HG02884 (cell line): Measurements from ENCODE around the gene CEP97.
"Not testable (repeated sequence)": the region's sequence is repeated elsewhere in the genome, so short reads cannot be mapped to it uniquely, and the experiment has no call there.

Source experiments
- ATAC-seq: cut with Tn5 transposase; IDR thresholded peaks from one replicate; pipeline ENCODE4 v1.9.1; 2021; ENCODE audit warnings: mild to moderate bottlenecking, moderate library complexity; ENCODE audit not compliant: unreplicated experiment

CEP97 gene

DNA sequence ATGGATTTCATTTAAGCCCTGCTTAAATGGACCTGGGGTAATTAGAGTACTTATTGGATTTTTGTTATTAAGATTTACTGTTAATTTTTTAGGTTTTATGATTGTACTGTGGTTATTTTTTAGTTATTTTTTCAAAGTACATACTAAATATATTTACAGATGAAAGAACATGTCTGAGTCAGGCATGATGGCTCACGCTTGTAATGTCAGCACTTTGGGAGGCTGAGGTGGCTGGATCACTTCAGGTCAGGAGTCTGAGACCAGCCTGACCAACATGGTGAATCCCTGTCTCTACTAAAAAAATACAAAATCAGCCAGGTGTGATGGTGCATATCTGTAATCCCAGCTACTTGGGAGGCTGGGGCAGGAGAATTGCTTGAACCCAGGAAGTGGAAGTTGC lies 21.7 kb upstream of the CEP97 start:
- ATAC-seq: no peak

DNA sequence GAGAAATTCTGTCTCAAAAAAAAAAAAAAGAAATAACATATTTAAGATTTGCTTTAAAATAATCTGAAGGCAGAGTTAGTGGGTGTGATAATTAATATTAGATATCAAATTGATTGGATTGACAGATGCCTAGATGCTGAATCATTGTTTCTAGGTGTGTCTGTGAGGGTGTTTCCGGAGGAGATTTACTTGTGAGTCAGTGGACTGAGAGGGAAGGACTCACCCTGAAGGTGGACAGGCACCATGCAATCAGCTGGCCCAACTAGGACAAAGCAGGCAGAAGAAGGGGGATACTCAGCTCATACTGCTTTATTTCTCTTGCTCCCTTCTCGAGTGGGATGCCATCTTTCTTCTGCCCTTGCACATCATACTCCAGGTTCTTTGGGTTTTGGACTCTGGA lies 21.2 kb upstream of the CEP97 start:
- no peak for ATAC-seq

DNA sequence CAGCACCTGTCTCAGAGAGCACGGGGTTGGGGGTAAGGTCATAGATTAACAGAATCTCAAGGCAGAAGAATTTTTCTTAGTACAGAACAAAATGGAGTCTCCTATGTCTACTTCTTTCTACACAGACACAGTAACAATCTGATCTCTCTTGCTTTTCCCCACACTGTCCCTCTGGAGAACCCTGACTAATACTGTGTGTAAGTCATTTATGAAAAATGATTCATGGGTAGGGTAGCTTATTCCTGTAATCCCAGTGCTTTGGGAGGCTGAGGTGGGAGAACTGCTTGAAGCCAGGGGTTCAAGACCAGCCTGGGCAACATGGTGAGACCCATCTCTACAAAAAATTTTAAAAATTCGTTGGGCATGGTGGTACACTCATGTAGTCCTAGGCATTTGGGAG lies 19.8 kb upstream of the CEP97 start:
- not testable (repeated sequence) for ATAC-seq

DNA sequence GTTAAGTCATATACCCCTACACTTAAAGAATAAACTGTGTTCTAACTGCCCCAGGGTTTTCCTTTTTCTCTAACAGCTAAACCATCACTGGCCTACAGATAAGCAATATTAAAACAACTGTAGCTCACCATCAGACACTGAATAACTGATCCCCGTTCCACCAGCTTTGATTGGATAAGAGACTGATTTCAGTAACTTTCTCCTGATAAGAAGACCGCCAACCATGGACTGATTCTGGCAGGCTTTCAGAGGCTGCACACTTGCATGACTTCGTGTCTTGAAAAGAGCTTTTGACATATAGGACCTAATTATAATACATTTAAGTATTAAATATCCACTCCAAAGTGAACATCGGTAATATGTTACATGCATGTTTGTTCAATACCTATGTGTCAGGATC lies 15.3 kb upstream of the CEP97 start:
- no peak for ATAC-seq

DNA sequence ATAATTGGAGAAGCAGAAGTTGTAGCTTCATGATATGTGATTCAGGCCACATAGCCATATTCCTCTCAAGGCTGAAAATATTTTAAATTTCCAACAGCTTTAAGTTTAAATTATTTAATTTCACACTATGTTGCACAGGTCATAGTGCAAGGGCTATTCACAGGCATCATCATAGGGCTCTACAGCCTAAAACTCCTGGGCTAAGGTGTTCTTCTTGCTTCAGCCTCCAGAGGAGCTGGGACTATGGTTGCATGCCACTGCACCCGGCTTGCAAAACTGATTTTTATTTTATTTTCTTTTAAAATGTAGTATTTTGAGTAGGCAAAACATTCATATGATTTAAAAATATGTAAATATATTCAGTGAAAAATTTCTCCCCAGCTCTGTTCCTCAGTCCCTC lies 6.0 kb upstream of the CEP97 start:
- ATAC-seq: no peak

DNA sequence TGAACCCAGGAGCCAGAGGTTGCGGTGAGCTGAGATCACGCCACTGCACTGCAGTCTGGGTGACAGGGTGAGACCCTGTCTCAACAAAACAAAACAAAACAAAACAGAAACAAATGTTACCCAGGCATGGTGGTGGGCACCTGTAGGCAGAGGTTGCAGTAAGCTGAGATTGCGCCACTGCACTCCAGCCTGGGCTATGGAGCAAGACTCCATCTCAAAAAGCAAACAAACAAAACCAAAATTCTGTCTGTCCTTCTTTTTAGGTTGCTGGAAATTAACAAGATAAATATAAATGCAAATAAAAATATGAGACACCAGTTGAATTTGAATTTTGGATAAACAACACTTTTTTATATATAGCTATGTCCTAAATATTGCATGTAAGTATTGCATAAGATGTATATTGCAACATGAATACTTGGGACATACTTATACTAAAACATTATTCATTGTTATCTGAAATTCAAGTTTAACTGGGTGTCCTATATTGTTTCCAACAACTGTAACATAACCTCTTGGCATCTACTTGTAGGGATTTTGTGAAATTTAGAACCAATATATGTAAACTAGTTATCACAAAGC lies 4.7 kb upstream of the CEP97 start:
- ATAC-seq: no peak

DNA sequence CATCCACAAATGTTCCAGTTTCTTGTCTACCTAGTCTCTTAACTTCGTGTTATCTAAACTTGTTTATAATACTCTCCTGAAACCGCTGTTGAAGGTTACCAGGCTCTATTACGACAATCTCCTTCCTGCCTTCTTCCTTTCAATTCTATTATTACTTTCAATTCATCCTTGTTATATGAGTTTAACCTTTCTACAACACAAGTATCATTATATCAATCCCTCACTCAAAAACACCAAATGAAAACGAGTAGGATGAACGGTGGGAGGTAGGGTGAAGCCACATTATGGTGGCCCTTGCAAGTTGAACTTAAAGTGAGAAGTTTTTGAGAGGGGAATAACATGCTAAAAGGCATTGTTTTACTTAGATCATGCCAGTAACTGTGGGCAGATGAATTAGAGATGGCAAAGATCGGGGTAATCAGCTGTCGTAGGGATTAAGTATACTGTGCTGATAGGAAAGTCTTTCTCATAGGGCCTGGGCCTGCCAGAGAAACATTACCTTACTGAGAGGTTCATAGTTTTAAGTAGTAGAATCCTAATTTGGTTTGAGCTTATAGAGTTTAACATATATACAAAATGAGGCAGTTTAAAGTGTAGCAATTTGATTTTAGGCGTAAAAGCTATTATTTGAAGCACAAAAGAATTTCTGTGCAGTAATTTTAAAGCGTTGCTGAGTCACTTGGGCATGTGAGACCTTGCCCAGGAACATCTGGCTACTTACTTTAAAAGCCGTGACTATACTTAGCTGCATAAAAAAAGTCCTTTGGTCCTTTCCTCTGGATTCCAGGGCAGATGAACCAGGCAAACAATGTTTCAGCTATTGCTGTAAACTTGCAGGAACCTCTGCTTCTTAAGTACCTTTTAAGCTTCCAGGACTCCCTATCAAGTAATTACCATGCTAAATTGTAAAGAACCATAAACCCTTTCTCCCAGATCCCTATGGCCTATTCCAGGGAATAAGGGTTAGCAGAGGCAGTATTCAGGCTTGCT lies 3.3 kb upstream of the CEP97 start:
- no peak for ATAC-seq

DNA sequence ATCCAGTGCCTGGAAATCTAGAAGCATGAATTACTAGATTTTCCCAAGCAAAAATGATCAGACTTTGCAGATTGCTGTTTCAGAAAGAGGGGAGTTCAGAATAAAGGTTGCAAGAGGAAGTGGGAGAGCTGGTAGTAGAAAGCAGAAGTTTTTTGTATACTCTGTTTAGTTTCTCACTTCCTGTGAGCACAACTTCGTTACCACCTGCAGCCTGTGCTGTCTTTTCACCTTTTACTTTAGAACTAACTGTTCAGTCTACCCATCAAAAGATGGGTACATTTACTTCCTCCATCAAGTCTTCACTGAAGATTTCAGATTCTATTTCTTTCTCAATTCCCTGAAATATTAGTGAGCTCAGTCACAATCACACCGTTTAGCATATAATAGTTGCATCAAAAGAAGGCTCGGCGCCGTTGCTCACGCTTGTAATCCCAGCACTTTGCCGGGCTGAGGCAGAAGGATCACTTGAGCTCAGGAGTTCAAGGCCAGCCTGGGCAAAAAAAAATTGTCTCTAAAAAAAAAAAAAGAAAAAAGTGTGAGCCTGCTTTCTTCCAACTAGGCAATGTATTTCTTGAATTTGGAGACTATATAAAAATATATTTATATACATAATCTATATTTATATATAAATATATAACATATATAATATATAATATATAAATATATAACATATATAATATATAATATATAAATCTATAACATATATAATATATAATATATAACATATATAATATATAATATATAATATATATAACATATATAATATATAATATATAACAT lies 1.8 kb upstream of the CEP97 start:
- peak; percentile 41 for ATAC-seq

DNA sequence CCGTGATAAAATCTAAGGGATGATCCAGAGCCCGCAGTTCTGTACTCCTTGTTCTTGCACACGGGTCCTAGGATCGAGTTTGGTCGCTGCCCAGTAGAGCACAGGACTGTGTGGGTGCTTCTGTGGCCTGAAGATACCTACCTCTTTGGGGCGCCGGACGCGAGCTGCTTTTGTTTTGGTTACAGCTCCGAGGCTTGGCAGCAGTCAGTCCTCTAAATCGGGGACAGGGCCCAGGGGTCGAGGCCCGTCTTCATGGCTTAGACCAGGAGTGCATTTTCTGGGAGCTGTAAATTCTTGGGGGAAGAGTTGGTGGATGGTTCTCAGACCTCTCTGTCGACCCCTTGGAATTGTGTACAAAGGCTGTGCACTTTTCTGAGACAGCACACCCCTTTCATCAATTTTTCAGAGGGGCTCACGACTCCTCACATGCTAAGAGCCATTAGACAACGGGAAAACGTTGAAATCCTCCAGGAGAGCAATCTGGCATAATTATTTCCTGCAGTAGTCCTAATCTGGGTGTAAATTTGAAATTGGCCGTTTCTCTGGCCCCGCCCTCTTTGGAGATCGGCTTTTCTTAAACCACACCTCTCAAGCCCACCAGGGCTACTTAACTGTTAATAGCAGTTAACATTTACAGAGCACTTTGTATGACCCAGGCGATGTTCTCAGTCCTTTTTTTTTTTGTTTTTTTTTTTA lies 928 bp downstream of the CEP97 start:
- peak; percentile 23 for ATAC-seq

DNA sequence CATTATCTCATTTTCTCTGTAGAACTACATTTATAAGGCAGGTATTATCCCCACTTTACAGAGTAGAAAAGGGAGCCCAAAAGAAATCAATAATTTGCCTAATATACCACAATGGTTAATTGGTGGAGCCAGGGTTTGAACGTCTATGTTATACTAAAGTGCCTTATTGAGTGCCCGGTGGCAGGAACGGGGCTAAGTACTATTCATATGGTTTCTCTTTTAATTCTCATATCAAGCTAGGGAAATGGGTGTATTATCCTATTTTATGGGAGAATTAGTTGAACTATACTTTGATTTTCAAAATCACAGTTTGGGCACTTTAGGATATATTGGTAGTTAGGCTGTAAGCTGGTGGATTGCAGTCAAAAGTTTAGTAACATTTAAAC lies 1.5 kb downstream of the CEP97 start:
- no peak for ATAC-seq

DNA sequence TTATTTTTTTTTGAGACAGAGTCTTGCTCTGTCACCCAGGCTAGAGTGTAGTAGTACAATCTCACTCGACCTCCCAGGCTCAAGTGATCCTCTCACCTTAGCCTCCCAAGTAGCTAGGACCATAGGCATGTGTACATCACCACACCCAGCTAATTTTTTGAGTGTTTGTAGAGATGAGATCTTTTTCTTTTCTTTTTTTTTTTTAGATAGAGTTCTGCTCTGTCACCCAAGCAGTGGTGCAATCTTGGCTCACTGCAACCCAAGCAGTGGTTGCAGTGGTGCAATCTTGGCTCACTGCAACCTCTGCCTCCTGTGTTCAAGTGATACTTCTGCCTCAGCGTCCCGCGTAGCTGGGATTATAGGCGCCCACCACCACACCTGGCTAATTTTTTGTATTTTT lies 5.2 kb downstream of the CEP97 start:
- no peak for ATAC-seq

DNA sequence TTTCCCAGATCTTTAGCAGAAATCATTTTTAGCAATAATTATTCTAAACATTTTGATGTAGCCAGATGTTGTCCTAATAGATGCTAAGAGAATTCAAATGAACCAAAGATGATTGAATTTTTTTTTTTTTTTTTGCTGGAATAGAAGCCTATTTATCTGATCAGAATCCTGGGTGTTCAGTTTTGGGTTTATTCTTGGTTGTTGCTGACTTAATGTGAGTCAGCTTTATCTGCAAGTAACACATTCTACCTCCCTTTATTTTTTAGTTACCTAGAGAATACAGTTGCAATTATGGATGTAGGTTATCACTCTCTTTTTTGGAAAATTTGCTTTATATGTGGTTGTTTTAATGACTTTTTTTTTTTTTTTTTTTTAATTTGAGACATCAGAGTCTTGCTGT lies 6.4 kb downstream of the CEP97 start:
- no peak for ATAC-seq

DNA sequence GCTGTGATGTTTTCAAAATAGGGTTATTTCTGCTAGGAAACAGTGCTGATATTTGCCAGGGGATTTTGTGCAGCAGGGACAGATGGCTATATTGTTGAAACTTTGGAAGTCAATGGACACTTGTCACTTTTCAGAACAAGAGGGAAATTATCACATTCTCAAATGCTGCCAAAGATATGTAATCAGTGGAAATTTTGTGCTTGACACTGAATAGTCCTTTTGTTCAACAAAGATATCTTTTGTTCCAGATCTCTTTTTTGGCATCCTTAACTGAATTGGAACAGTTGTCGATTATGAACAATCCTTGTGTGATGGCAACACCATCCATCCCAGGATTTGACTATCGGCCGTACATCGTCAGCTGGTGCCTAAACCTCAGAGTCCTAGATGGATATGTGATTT lies 7.8 kb downstream of the CEP97 start:
- ATAC-seq: no peak

DNA sequence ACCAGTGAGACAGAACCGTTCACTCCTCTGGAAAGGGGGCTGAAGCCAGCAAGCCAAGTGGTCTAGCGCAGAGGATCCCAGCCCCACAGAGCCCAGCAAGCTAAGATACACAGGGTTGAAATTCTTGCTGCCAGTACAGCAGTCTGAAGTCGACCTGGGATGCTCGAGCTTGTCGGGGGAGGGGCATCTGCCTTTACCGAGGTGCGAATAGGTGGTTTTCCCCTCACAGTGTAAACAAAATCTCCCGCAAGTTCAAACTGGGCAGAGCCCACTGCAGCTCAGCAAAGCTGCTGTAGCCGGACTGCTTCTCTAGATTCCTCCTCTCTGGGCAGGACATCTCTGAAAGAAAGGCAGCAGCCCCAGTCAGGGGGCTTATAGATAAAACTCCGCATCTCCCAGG lies 11.4 kb downstream of the CEP97 start:
- ATAC-seq: no peak

DNA sequence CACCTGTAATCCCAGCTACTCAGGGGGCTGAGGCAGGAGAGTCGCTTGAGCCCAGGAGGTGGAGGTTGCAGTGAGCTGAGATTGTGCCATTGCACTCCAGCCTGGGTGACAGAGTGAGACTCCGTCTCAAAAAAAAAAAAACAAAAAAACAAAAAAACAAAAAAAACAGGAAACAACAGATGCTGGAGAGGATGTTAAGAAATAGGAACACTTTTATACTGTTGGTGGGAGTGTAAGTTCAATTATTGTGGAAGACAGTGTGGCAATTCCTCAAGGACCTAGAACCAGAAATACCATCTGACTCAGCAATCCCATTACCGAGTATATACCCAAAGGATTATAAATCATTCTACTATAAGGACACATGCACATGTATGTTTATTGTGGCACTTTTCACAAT lies 17.5 kb downstream of the CEP97 start:
- not testable (repeated sequence) for ATAC-seq

DNA sequence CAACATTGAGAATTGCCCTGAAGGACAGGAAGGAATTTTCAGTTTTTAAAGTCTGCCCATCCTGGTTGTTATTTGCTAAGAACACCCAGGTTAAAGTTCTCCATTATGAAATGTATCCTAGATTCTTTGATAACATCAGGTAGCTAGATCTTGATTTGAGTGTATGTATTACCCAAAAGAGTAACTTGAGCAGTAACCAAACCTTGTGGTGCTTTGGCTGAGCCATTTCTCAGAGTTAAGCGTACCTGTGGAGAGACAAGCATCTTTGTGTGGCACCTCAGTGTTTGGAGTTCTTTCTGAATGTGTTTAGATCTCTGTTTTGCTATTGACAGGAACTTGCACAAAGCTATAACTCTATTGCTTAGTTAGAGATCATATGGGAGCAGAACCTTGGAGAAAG lies 20.4 kb downstream of the CEP97 start:
- ATAC-seq: no peak

DNA sequence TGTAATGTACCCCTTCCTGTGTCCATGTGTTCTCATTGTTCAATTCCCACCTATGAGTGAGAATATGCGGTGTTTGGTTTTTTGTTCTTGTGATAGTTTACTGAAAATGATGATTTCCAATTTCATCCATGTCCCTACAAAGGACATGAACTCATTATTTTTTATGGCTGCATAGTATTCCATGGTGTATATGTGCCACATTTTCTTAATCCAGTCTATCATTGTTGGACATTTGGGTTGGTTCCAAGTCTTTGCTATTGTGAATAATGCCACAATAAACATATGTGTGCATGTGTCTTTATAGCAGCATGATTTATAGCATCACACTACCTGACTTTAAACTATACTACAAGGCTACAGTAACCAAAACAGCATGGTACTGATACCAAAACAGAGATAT lies 21.5 kb downstream of the CEP97 start:
- not testable (repeated sequence) for ATAC-seq

DNA sequence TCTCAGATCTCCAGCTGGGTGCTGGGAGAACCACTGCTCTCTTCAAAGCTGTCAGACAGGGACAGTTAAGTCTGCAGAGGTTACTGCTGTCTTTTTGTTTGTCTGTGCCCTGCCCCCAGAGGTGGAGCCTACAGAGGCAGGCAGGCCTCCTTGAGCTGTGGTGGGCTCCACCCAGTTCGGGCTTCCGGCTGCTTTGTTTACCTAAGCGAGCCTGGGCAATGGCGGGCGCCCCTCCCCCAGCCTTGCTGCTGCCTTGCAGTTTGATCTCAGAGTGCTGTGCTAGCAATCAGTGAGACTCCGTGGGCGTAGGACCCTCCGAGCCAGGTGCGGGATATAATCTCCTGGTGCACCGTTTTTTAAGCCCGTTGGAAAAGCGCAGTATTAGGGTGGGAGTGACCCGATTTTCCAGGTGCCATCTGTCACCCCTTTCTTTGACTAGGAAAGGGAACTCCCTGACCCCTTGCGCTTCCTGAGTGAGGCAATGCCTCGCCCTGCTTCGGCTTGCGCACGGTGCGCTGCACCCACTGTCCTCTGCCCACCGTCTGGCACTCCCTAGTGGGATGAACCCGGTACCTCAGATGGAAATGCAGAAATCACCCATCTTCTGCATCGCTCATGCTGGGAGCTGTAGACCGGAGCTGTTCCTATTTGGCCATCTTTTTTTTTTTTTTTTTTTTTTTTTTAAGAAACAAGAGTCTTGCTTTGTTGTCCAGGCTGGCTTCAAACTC lies 29.1 kb downstream of the CEP97 start:
- ATAC-seq: not testable (repeated sequence)

DNA sequence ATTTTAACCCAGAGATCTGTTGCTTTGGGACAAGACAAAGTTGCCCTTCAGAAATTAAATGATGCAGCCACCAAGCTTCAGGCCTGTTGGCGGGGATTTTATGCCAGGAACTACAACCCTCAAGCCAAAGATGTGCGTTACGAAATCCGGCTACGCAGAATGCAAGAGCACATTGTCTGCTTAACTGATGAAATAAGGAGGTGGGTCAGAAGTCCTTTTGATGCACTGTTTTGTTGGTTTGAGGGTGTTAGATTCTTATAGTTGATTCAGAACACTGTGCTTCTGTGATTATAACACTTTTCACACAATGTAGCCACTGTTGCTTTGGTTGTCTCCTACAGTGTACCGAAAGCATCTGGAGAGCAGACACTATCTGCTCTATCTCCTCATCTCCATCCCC lies 33.8 kb downstream of the CEP97 start:
- ATAC-seq: no peak

DNA sequence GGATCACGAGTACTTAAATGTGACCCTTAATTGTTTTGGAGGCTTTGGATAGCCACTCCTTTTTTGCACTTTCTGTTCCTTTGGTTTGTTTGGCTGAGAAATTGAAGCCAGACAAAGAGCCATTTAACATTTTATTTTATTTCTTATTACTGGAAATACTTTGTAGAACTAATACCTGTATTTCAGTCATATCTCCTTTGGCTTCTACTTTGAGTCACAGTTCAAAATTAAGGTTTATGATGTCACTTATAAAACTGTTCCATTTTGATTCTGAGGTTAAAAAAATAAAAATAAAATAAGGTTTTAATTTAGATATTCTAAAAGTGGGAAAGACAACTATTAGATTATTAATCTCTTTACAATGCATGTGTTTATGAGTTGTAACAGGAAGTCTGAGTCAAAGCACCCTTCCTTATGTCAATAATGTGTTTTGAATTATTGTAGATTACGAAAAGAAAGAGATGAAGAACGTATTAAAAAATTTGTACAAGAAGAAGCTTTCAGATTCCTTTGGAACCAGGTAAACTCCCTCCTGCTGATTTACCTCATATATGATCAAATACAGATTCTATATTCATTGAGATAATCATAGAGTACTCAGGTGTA lies 37.7 kb downstream of the CEP97 start:
- no peak for ATAC-seq
